Measurements from ENCODE around the gene TLK2. TPM values are rescaled to one million over a fixed set of nuclear protein-coding genes. Genes with fewer than 3 reads are reported as not detected.

TLK2 gene
- polyA plus RNA-seq, 1 donor from 2014 or later: 63.9 TPM

DNA sequence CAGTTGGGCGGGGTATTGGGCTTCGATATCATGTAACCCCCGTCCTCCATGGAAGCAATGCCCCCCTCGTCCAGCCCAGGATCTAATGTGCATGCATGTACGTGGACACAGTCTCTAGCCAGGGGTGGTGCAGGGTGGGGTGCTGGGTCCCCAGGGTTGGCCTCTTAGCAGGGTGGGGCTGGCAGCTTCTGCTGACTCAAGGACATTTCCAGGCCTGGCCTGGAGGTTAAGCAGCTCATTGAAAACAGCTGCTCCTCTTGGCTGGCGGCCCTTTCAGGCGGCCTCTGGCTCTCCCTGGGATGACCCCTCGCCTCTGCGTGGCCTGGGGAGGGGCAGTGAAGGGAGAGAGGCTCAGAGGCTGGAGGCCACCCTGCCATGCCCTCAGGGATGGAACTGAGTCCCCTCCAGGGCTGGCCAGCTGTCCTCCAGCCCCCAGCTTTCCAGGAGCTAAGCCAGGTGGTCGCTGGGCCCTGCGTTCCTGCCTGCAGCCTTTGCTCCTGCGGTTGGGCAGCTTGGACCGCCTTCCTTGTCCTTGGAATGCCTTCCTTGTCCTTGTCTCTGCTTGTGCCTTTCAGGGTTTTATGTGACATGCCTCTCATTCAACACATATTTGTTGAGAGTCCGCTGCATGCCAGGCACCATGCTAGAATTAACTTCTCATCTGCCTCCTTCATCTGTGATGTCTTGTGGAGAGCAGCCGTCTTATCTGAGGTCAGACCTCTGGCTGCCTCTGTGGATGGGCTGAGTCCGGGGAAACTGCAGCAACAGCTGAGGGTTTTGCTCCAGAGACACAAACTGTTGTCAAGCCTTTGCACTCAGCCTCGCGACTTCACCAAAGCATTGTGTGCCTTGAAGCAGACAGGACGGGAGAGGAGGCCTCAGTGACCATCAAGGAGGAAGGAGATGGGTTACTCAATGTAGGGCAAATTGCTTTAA lies 175.5 kb downstream of the TLK2 start:
- no peaks in the 10 kb centered on the region for H3K27me3 ChIP-seq (ENCODE audit: insufficient read depth, low read depth, low read length)
- no peaks in the 10 kb centered on the region for H3F3A ChIP-seq (ENCODE audit: insufficient read depth, low read length, poor library complexity, severe bottlenecking)
- no peak overlapping the region for H3K4me2 ChIP-seq (ENCODE audit: low read length)
- no peaks in the 10 kb centered on the region for H3K79me2 ChIP-seq (replicated peaks; ENCODE audit: insufficient read depth, low read length)
- H3K36me3 ChIP-seq (ENCODE audit: insufficient read depth, low read length): no peaks in the 10 kb centered on the region
- no peak overlapping the region for H2AFZ ChIP-seq (ENCODE audit: low read depth, low read length)
- H3K4me3 ChIP-seq (ENCODE audit: low read length): no peak overlapping the region
- H4K20me1 ChIP-seq (ENCODE audit: insufficient read depth): no peaks in the 10 kb centered on the region
- no peaks in the 10 kb centered on the region for H3K9me2 ChIP-seq (ENCODE audit: insufficient read depth, low read length)
- no peak overlapping the region for H3K27ac ChIP-seq (ENCODE audit: low read length)
- TF ChIP-seq TAF1 (IDR thresholded peaks at IDR 0.05; ENCODE audit: low read depth) (no peak), MXI1 (conservative IDR thresholded peaks at IDR 0.05; ENCODE audit: poor library complexity, severe bottlenecking) (no peak), POLR2AphosphoS5 (IDR thresholded peaks at IDR 0.05) (no peak)
- TF ChIP-seq, protein P1, sequence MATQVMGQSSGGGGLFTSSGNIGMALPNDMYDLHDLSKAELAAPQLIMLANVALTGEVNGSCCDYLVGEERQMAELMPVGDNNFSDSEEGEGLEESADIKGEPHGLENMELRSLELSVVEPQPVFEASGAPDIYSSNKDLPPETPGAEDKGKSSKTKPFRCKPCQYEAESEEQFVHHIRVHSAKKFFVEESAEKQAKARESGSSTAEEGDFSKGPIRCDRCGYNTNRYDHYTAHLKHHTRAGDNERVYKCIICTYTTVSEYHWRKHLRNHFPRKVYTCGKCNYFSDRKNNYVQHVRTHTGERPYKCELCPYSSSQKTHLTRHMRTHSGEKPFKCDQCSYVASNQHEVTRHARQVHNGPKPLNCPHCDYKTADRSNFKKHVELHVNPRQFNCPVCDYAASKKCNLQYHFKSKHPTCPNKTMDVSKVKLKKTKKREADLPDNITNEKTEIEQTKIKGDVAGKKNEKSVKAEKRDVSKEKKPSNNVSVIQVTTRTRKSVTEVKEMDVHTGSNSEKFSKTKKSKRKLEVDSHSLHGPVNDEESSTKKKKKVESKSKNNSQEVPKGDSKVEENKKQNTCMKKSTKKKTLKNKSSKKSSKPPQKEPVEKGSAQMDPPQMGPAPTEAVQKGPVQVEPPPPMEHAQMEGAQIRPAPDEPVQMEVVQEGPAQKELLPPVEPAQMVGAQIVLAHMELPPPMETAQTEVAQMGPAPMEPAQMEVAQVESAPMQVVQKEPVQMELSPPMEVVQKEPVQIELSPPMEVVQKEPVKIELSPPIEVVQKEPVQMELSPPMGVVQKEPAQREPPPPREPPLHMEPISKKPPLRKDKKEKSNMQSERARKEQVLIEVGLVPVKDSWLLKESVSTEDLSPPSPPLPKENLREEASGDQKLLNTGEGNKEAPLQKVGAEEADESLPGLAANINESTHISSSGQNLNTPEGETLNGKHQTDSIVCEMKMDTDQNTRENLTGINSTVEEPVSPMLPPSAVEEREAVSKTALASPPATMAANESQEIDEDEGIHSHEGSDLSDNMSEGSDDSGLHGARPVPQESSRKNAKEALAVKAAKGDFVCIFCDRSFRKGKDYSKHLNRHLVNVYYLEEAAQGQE (IDR thresholded peaks at IDR 0.05; ENCODE audit: borderline replicate concordance): no peak
- H3K9me3 ChIP-seq (ENCODE audit: low read length): no peaks in the 10 kb centered on the region
- H3K9ac ChIP-seq (ENCODE audit: low read length): peak overlapping the region; percentile 61

- Histone ChIP-seq H4K20me1 (ENCODE audit: insufficient read depth) (no peaks in the 10 kb centered on the region), H3K9me3 (ENCODE audit: low read length) (no peaks in the 10 kb centered on the region), H3K9ac (ENCODE audit: low read length) (no peak overlapping the region), H3K27me3 (ENCODE audit: insufficient read depth, low read depth, low read length) (no peaks in the 10 kb centered on the region), H2AFZ (ENCODE audit: low read depth, low read length) (no peak overlapping the region), H3K4me3 (ENCODE audit: low read length) (no peak overlapping the region), H3K79me2 (replicated peaks; ENCODE audit: insufficient read depth, low read length) (no peaks in the 10 kb centered on the region), H3F3A (ENCODE audit: insufficient read depth, low read length, poor library complexity, severe bottlenecking) (no peaks in the 10 kb centered on the region), H3K9me2 (ENCODE audit: insufficient read depth, low read length) (no peaks in the 10 kb centered on the region), H3K36me3 (ENCODE audit: insufficient read depth, low read length) (no peaks in the 10 kb centered on the region), H3K4me2 (ENCODE audit: low read length) (no peak overlapping the region), H3K27ac (ENCODE audit: low read length) (no peak overlapping the region)
- no peak for TF ChIP-seq EZH2 (IDR thresholded peaks at IDR 0.05; ENCODE audit: borderline replicate concordance, insufficient read depth, low read length, poor library complexity, severe bottlenecking)
These were observed 177.0 kb downstream of the TLK2 start for GRCh38 chr17:62655656-62656055.

- Histone ChIP-seq H3K9me3 (ENCODE audit: low read length) (no peaks in the 10 kb centered on the region), H3K27me3 (ENCODE audit: insufficient read depth, low read depth, low read length) (no peaks in the 10 kb centered on the region), H3K36me3 (ENCODE audit: insufficient read depth, low read length) (no peaks in the 10 kb centered on the region), H3K9ac (ENCODE audit: low read length) (no peak overlapping the region), H3K4me2 (ENCODE audit: low read length) (no peak overlapping the region), H3K4me3 (ENCODE audit: low read length) (no peak overlapping the region), H3K79me2 (replicated peaks; ENCODE audit: insufficient read depth, low read length) (no peaks in the 10 kb centered on the region), H4K20me1 (ENCODE audit: insufficient read depth) (no peaks in the 10 kb centered on the region), H3K9me2 (ENCODE audit: insufficient read depth, low read length) (no peaks in the 10 kb centered on the region), H2AFZ (ENCODE audit: low read depth, low read length) (no peak overlapping the region), H3F3A (ENCODE audit: insufficient read depth, low read length, poor library complexity, severe bottlenecking) (no peaks in the 10 kb centered on the region), H3K27ac (ENCODE audit: low read length) (no peak overlapping the region)
- TF ChIP-seq, protein P1 (IDR thresholded peaks at IDR 0.05; ENCODE audit: borderline replicate concordance): no peak
- TF ChIP-seq EP300 (conservative IDR thresholded peaks at IDR 0.05; ENCODE audit: poor library complexity, severe bottlenecking): no peak
- TF ChIP-seq SMC3 (conservative IDR thresholded peaks at IDR 0.05; ENCODE audit: poor library complexity): no peak
- TF ChIP-seq POLR2AphosphoS5 (IDR thresholded peaks at IDR 0.05): no peak
- TF ChIP-seq MXI1 (conservative IDR thresholded peaks at IDR 0.05; ENCODE audit: poor library complexity, severe bottlenecking): no peak
- TF ChIP-seq CTCF (IDR thresholded peaks at IDR 0.05; ENCODE audit: poor library complexity, severe bottlenecking): no peak
- no peak for TF ChIP-seq RAD21 (conservative IDR thresholded peaks at IDR 0.05)
- no peak for TF ChIP-seq EZH2 (IDR thresholded peaks at IDR 0.05; ENCODE audit: borderline replicate concordance, insufficient read depth, low read length, poor library complexity, severe bottlenecking)
These were observed 177.8 kb downstream of the TLK2 start for GRCh38 chr17:62656446-62656845.

Measured in neural cell (in vitro differentiated cells).